PC-3 (cell line): ENCODE results near the gene IFNW1. TPM values are rescaled to one million over a fixed set of nuclear protein-coding genes. Genes with fewer than 3 reads are reported as not detected.

Source experiments
- ATAC-seq: fragments of 200-7000 bp; cut with Tn5 transposase; 2 replicates; pipeline ENCODE4 v1.9.1; 2020; ENCODE audit warnings: mild to moderate bottlenecking, moderate library complexity
- BruUV-seq: library from RNA; stranded (reverse); fragments of 400-500 nt; replicated peaks from 2 replicates; lab custom pipeline; 2021; lab: Mats Ljungman, UMichigan
- CTCF ChIA-PET: fragments of 300-600 bp; sonication (Branson Sonifier 250); formaldehyde crosslinking; loops from one replicate; lab custom pipeline; 2022; ENCODE audit warnings: antibody characterized with exemption; lab: Charles Lee
- POLR2A ChIA-PET: fragments of 300-600 bp; sonication (Branson Sonifier 250); formaldehyde crosslinking; loops from one replicate; lab custom pipeline; 2022; ENCODE audit warnings: antibody characterized with exemption; ENCODE audit not compliant: unreplicated experiment; lab: Charles Lee
- DNase-seq: peaks from one replicate; pipeline ENCODE4 v3.0.0-alpha.2; 2015
- H2AFZ ChIP-seq: fragments of 300-600 bp; sonication (generic); 2 replicates; pipeline ENCODE4 v1.6.0; 2016; ENCODE audit warnings: antibody characterized with exemption, low read length
- H3F3A ChIP-seq: fragments of 300-600 bp; sonication (generic); one replicate; pipeline ENCODE4 v1.6.0; 2017; ENCODE audit warnings: antibody characterized with exemption, low read length, control low read depth, mild to moderate bottlenecking; ENCODE audit not compliant: unreplicated experiment
- H3K27ac ChIP-seq: fragments of 300-600 bp; sonication (generic); 2 replicates; pipeline ENCODE4 v1.5.1; 2016; ENCODE audit warnings: mild to moderate bottlenecking, low read length
- H3K27me3 ChIP-seq: fragments of 300-600 bp; sonication (generic); 2 replicates; pipeline ENCODE4 v1.6.1; 2016; ENCODE audit warnings: low read length, mixed read lengths
- H3K36me3 ChIP-seq: fragments of 300-600 bp; sonication (generic); 2 replicates; pipeline ENCODE4 v1.6.1; 2016; ENCODE audit warnings: low read depth, mixed run types, low read length, mixed read lengths
- H3K4me1 ChIP-seq: fragments of 300-600 bp; sonication (generic); 2 replicates; pipeline ENCODE4 v1.5.1; 2016; ENCODE audit warnings: low read length; ENCODE audit not compliant: insufficient read depth
- H3K4me2 ChIP-seq: fragments of 300-600 bp; sonication (generic); 2 replicates; pipeline ENCODE4 v1.6.0; 2016; ENCODE audit warnings: low read length
- H3K4me3 ChIP-seq: fragments of 300-600 bp; sonication (generic); 2 replicates; pipeline ENCODE4 v1.5.1; 2016; ENCODE audit warnings: mild to moderate bottlenecking, low read length, mixed read lengths
- H3K79me2 ChIP-seq: fragments of 300-600 bp; sonication (generic); 2 replicates; pipeline ENCODE4 v1.6.1; 2017; ENCODE audit warnings: low read length, mixed read lengths
- H3K9ac ChIP-seq: fragments of 300-600 bp; sonication (generic); 2 replicates; pipeline ENCODE4 v1.6.0; 2016; ENCODE audit warnings: mild to moderate bottlenecking, low read length
- H3K9me2 ChIP-seq: fragments of 300-600 bp; sonication (generic); replicated peaks from 2 replicates; pipeline ENCODE4 v1.6.1; 2016; ENCODE audit warnings: mixed run types, low read length, mixed read lengths
- H3K9me3 ChIP-seq: fragments of 300-600 bp; sonication (generic); 2 replicates; pipeline ENCODE4 v1.6.1; 2016; ENCODE audit warnings: low read length, mixed read lengths
- H4K20me1 ChIP-seq: fragments of 300-600 bp; sonication (generic); 2 replicates; pipeline ENCODE4 v1.6.1; 2016; ENCODE audit warnings: low read length, mixed read lengths
- CTCF ChIP-seq: fragments of 300-600 bp; sonication (generic); conservative IDR thresholded peaks from 2 replicates; pipeline ENCODE4 v1.5.1; 2017; ENCODE audit warnings: antibody characterized with exemption, low read depth, mild to moderate bottlenecking, low read length
- EZH2 ChIP-seq: fragments of 300-600 bp; sonication (generic); IDR thresholded peaks from one replicate; pipeline ENCODE4 v1.6.1; 2017; ENCODE audit warnings: antibody characterized with exemption, mild to moderate bottlenecking, low read length; ENCODE audit not compliant: unreplicated experiment
- EZH2phosphoT487 ChIP-seq: fragments of 300-600 bp; sonication (generic); IDR thresholded peaks from 2 replicates; pipeline ENCODE4 v1.6.1; 2018; ENCODE audit warnings: mild to moderate bottlenecking, antibody characterized with exemption, low read length, borderline replicate concordance
- intact Hi-C: fragments of 100-400 bp; cut with micrococcal nuclease; formaldehyde crosslinking; loops from 2 replicates; pipeline ENCODE4 v1.9.0; 2023
- total RNA-seq: library from RNA; depleted of rRNA; stranded (reverse); fragments of >200 nt; gene quantifications from 2 replicates; pipeline ENCODE4 v1.2.3, GENCODE V29; 2014

Gene IFNW1
- total RNA-seq, 1 experiment from 2014 or later, result not detected

- intact Hi-C loops, result no loop called here
- Histone ChIP-seq H3K4me3 (no peak overlapping the region), H3K9me2 (no peaks in the 10 kb centered on the region), H3F3A (no peaks in the 10 kb centered on the region), H4K20me1 (no peaks in the 10 kb centered on the region), H3K27me3 (no peaks in the 10 kb centered on the region), H3K27ac (no peak overlapping the region), H3K79me2 (no peaks in the 10 kb centered on the region), H2AFZ (no peak overlapping the region), H3K9ac (no peak overlapping the region), H3K4me2 (no peak overlapping the region), H3K9me3 (no peaks in the 10 kb centered on the region), H3K36me3 (no peaks in the 10 kb centered on the region), H3K4me1 (peaks cover 9% of the 10 kb centered on the region)
- no TSS peak for BruUV-seq
- DNase-seq (no peak), ATAC-seq (no peak)
- ChIA-PET CTCF (no interaction called here), POLR2A (no interaction called here)
- TF ChIP-seq CTCF (no peak), EZH2phosphoT487 (no peak), EZH2 (no peak)
Measured at GRCh38 chr9:21096901-21097255, 44.8 kb downstream of the IFNW1 start.

- POLR2A ChIA-PET, result no interaction called here
Measured at GRCh38 chr9:21096172-21096900, 45.3 kb downstream of the IFNW1 start.

More at GRCh38 chr9:21096172-21096900, 45.3 kb downstream of the IFNW1 start:
- DNase-seq (no peak), ATAC-seq (no peak)
- TF ChIP-seq CTCF (no peak), EZH2 (no peak), EZH2phosphoT487 (no peak)
- Histone ChIP-seq H3K36me3 (no peaks in the 10 kb centered on the region), H3K4me2 (peak overlapping the region; percentile 23), H2AFZ (peak overlapping the region; percentile 43; the same call in 1 of the 2 replicates), H3K4me3 (no peak overlapping the region), H3K79me2 (no peaks in the 10 kb centered on the region), H4K20me1 (no peaks in the 10 kb centered on the region), H3F3A (no peaks in the 10 kb centered on the region), H3K9ac (no peak overlapping the region), H3K4me1 (peaks cover 9% of the 10 kb centered on the region), H3K27me3 (no peaks in the 10 kb centered on the region), H3K9me3 (no peaks in the 10 kb centered on the region), H3K9me2 (no peaks in the 10 kb centered on the region), H3K27ac (no peak overlapping the region)
- CTCF ChIA-PET, result no interaction called here
- intact Hi-C loops, result no loop called here
- BruUV-seq, result no TSS peak
